NCI-H82 treated with DMSO at 0.1 percent for 48 hours (cell line): Measurements from ENCODE around the gene POU6F2.

ENCODE experiments used
- DNase-seq: peaks from one replicate; lab custom pipeline; 2025; ENCODE audit not compliant: unreplicated experiment; lab: John Stamatoyannopoulos, UW

POU6F2 gene

DNA sequence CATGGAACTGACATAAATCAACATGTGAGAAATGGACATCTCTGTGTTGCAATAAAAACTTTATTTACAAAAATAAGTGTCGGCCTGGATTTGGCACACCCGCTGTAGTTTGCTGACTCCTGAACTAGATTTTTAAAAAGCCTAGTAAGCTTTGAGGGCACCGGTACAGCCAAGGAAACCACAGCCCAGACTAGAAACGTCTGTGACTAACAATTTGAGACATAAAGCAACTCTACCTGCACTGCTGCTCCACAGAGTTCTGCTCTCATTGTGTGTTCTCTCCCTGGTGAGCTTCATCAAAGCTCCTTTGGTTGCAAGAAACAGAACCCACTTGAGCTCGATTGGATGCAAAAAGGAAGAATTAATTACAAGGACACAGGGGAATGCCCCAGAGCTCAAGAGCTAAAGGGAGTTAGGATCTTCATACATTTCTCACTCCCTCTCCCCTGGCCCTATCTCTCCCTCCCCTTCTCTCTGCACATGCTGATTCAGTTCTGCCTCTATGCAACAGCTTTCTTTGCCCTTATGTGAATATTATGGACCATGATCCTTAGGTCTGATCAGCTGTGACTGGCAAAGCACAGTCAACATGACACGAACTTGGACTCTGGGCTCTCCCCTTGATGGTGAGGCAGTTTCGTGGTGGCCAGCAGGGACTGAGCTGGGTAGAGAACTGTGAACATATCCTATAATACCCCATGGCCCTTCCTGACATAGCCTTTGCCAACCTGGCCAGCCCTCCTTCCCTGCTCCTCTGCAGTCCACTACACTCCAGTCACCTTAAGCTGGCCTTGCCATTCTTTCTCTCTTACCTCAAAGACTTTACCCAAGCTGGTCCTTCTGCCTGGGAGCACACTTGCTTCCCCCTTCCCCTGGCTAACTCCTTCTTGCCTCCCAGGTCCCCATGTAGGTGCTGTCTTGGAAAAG is 511.0 kb downstream of the POU6F2 start:
- DNase-seq, result no peak

DNA sequence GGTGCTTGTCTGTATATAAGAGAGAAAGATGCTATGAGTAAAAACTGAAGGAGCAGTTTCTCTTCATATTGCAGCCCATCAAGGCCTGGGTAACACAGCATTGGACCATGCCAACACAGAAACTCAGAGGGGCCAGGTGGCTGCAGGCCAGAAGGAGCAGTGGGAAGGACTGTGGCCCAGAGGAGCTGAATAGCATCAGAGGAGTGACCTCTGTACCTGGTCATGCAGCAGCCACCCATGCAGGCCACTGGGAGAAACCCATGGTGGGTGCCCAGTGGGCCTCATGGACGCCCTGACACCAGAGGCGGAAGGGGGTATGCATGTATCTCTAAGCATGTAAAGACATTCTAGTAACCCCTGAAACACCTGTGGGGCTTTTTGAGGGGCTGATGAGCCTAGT is 512.6 kb downstream of the POU6F2 start:
- DNase-seq, result no peak

DNA sequence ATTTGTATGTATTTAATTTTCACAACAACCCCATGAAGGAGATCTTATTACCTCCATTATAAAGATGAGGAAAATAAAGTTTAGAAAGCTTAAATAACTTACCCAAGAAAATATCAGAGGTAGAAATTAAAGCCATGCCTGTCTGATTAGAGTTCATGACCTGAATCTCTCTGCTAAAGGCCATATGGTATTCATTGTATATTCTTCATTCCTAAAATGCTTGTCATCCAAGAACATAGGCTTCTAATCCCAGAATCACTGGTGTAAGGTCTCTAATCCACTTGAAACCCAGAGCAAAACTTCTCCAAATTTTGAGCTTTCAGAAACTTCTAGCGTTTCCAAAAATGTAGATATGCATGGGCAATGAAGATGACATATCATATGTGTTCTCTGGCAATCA is 516.2 kb downstream of the POU6F2 start:
- peak; percentile 17 for DNase-seq

DNA sequence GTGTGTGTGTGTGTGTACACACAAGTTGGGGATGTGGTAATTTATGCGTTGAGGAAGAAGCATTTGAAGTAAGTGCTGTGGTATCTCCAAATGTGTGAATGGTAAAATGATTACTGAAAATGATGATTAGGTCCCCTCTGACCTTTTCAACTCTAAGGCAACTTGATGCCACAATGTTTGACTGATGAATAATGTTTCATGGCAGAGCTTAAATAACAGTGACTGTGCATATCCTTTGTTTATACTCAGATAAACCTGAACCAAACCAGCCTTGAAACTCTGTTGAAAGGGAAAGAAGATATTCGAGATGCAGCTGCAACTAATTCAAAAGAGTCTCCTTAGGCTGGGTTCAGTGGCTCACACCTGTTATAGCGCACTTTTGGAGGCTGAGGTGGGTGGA is 523.6 kb downstream of the POU6F2 start:
- DNase-seq, result no peak

DNA sequence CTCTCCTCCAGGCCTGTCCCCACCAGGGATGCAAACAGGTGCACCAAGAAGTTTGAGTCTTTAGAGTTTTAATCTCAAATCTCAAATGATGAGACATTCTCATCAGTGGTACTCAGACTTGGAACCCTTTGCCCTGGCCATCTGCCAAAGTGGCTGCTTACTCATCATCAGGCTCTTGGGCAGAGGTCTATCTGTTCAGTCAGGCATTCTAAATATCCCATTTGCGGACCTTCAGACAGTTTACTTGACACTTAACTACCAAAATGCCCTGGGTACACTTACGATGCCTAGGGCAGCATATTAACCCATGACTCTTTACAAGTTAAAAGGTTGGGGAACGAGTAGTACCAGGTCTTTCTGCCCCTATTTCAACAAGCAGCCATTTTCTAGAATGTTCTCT is 527.3 kb downstream of the POU6F2 start:
- DNase-seq, result no peak

DNA sequence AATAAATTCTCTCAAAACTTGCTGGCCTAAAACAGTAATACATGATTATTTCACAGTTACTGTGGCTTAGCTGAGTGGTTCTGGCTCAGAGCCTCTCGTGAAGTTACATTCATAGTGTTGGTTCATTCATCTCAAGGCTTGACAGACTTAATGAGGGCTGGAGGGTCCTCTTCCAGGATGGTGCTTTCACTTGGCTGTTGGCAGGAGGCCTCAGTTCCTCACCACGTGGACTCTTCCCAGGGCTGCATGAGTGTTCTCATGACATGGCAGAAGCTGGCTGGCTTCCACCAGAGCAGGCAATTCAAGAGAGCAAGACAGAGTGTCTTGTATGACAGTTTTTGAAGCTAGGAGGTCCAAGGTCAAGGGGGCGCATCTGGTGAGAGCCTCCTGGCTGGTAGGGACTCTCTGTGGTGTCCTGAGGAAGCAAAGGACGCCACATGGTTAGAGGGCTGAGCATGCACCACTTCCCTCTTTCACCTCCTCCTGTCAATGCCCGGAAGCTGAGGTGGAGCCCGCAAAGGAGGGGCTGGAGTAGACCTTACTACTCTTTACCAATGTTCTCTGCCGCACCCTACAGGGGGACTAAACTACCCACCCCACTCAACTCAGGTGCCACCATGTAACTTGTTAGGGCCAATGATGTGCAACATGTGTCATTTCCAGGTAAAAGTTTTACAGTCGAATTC is 530.3 kb downstream of the POU6F2 start:
- no peak for DNase-seq

DNA sequence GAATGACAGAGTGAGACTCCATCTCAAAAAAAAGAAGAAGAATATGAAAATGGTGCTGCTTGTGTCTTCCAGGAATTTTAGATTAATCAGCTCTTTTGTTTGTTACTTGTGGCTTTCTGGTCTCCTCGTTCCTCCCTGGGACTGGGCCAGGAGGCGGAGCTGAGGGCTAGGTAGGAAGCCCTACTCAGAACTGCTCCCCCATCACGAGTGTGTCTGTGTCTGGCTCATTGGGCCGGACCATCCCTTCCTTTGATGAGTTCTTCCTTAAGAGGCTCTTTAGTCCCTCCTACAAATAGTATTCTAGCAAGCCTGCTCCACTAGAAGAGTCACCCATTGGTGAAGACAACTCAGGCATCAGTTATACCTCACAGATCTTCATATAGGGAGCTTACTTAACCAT is 531.7 kb downstream of the POU6F2 start:
- no peak for DNase-seq

DNA sequence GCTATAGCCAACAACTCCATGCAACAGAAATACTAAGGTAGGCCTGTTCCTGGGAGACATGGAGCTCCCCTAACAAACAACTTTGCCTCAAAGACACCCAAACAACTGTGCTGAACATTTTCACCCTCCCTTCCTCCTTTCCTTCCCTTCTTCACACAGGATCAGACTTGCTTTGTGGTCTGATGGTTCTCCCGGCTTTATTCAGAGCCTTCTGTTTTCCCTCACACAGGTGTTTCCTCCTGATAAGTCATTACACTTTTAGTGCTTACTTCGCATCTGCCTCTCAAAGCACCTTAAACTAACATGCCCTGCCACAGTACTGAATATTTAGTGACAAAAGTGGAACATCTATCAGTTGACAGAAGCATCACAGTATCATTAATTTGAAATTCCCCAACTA is 532.2 kb downstream of the POU6F2 start:
- no peak for DNase-seq

DNA sequence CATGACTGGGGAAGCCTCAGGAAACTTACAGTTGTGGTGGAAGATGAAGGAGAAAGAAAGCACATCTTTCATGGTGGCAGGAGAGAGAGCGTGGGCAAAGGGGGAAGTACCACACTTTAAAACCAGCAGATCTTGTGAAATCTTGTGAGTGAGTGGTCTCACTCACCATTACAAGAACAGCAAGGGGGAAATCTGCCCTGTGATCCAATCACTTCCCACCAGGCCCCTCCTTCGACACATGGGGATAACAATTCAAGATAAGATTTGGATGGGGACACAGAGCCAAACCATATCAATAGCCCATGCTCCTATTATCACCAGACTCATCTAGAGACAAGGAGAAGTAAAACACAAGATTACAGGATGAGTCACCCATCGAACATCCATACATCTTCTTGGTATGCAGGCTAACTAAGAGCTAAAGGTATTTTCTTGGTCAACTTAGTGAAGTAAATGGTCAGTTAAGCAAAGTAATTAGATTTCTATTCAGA is 533.2 kb downstream of the POU6F2 start:
- DNase-seq, result no peak

DNA sequence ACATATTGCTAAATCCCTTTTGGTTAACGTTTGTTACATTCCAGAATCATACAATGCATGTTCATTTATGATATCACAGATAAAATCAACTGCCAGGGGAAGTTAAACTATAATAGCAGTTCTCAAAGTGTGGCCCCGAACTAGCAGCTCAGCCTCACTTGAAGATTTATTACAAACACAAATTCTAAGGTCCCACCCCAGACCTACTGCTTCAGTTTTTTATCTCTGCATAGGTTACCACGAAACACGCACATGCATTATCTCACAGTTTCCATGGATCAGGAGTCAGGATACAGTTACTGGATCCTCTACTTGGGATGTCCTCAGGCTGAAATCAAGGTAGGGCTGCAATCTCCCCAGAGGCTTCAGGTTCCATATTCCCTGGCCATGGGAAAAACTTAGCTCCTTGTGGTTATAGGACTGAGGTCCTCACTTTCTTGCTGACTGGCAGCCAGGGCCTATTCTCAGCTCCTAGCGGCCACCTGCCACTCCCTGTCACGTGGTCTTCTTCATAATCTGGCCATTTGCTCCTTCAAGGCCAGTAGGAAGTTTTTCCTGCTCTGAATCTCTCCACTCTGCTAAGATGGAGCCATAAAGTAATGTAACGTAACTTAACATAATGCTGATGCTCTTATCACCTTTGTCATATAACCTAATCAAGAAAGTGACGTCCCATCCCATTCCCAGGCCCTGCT is 538.0 kb downstream of the POU6F2 start:
- no peak for DNase-seq

DNA sequence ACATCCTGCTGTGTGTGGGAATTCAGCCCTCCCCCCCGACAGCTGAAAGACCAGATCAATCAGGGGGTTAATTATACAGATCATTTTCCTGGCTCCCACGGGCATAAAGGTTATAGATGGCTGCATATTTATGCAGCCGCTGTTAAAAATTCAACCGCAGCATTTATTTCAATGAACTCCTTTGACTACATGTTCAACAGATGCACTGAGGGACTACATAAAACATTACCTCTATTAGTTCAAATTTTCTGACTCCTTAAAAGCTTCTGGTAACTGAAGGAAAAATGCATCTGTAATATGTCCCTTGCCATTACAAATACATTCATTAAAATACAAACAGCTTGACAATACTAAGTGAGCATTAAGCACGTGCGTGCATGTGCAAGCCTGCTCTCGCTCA is 538.8 kb downstream of the POU6F2 start:
- DNase-seq, result no peak

DNA sequence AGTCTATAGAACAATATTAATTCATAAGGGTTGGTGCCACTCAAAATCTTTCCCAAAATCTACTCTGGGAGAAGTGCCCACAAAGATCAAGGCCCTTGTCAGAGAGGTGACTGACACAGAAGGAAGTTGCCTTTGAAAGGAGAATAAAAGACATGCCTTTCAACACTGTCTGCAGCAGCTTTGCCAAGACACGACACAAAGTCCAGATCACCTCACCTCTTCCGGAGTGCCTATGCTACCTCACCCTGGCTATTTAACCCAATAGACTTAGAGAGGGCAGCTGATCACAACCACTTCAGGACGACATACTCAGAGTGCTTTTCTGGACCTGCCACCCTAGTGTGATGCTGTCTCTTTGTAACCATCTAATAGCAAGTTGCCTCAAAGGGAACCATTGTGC is 539.5 kb downstream of the POU6F2 start:
- no peak for DNase-seq
